GM12878 (cell line): ENCODE measurements around the gene MYCN. TPM values are rescaled to one million over a fixed set of nuclear protein-coding genes. Genes with fewer than 3 reads are reported as not detected.

Experiments
- ATAC-seq: fragments of 200-7000 bp; cut with Tn5 transposase; 3 replicates; pipeline ENCODE4 v1.9.1; 2020; ENCODE audit warnings: mild to moderate bottlenecking, moderate library complexity
- BruUV-seq: library from RNA; stranded (reverse); fragments of 400-500 nt; replicated peaks from 2 replicates; lab custom pipeline; 2021; lab: Mats Ljungman, UMichigan
- CTCF ChIA-PET: fragments of 300-600 bp; sonication (Branson Sonifier 250); formaldehyde crosslinking; extraction: SDS; loops from one replicate; lab custom pipeline; 2021; ENCODE audit warnings: inconsistent platforms; lab: Yijun Ruan, JAX
- POLR2A ChIA-PET: fragments of 350-600 bp; formaldehyde crosslinking; extraction: SDS; loops from one replicate; lab custom pipeline; 2021; ENCODE audit warnings: inconsistent platforms; lab: Charles Lee
- RAD21 ChIA-PET: fragments of 300-600 bp; sonication (Branson Sonifier 250); formaldehyde crosslinking; loops from one replicate; lab custom pipeline; 2023; ENCODE audit warnings: antibody characterized with exemption; ENCODE audit not compliant: unreplicated experiment; lab: Charles Lee
- SMC1A ChIA-PET: fragments of 300-600 bp; sonication (Branson Sonifier 250); formaldehyde crosslinking; loops from one replicate; lab custom pipeline; 2023; ENCODE audit not compliant: unreplicated experiment, uncharacterized antibody; lab: Charles Lee
- DNase-seq: peaks from one replicate; pipeline ENCODE4 v3.0.0-alpha.2; 2011; ENCODE audit warnings: low read depth, low spot score
- FAIRE-seq: peaks from 3 replicates; lab custom pipeline; 2011; peaks lifted over from hg19 to GRCh38; lab: Jason Lieb, UNC
- H2AFZ ChIP-seq: 2 replicates; pipeline ENCODE4 v1.6.0; 2011; ENCODE audit warnings: low read depth, low read length, control low read depth; ENCODE audit not compliant: control insufficient read depth
- H3K27ac ChIP-seq: 2 replicates; pipeline ENCODE4 v1.5.1; 2011; ENCODE audit warnings: control low read depth; ENCODE audit not compliant: control insufficient read depth, insufficient read depth
- H3K27me3 ChIP-seq, 2 experiments: replicated peaks in 1 of 2; 2 replicates each; pipeline versions ENCODE4 v1.6.0 to v1.6.1; 2011; ENCODE audit warnings: low read length in 1 of 2; ENCODE audit not compliant: control insufficient read depth in 2 of 2, insufficient read depth in 2 of 2
- H3K36me3 ChIP-seq, 2 experiments: 2 replicates each; pipeline ENCODE4 v1.5.1; 2011; ENCODE audit warnings: low read length in 1 of 2; ENCODE audit not compliant: control insufficient read depth in 2 of 2, insufficient read depth in 2 of 2
- H3K4me1 ChIP-seq: 2 replicates; pipeline ENCODE4 v1.6.1; 2011; ENCODE audit warnings: mild to moderate bottlenecking, low read length, moderate library complexity, mixed read lengths; ENCODE audit not compliant: control insufficient read depth, insufficient read depth
- H3K4me2 ChIP-seq: 2 replicates; pipeline ENCODE4 v1.6.0; 2011; ENCODE audit warnings: control low read depth; ENCODE audit not compliant: control insufficient read depth, insufficient read depth
- H3K4me3 ChIP-seq: fragments of 200-600 bp; sonication (generic); 2 replicates; pipeline ENCODE4 v1.5.1; 2016
- H3K79me2 ChIP-seq: 2 replicates; pipeline ENCODE4 v1.6.0; 2011; ENCODE audit warnings: low read length; ENCODE audit not compliant: control insufficient read depth, insufficient read depth
- H3K9ac ChIP-seq: 2 replicates; pipeline ENCODE4 v1.8.0; 2011; ENCODE audit warnings: low read length, control low read depth, mixed read lengths; ENCODE audit not compliant: control insufficient read depth, insufficient read depth
- H3K9me3 ChIP-seq: replicated peaks from 3 replicates; pipeline ENCODE4 v1.5.1; 2011; ENCODE audit warnings: mild to moderate bottlenecking, low read length; ENCODE audit not compliant: control insufficient read depth, insufficient read depth
- H4K20me1 ChIP-seq: 2 replicates; pipeline ENCODE4 v1.6.0; 2011; ENCODE audit not compliant: control insufficient read depth, insufficient read depth
- MTA3 ChIP-seq: IDR thresholded peaks from 2 replicates; pipeline ENCODE4 v1.6.1; 2012; ENCODE audit warnings: low read length, inconsistent platforms, borderline replicate concordance
- MXI1 ChIP-seq: fragments of 150-350 bp; IDR thresholded peaks from 2 replicates; pipeline ENCODE4 v1.6.1; 2011; ENCODE audit warnings: low read depth, mild to moderate bottlenecking, inconsistent platforms, low read length, improper control_type of control experiment
- NFIC ChIP-seq: IDR thresholded peaks from 2 replicates; pipeline ENCODE4 v1.6.1; 2012; ENCODE audit warnings: low read depth, mild to moderate bottlenecking, inconsistent platforms, low read length, moderate library complexity
- NRF1 ChIP-seq: conservative IDR thresholded peaks from 2 replicates; pipeline ENCODE4 v1.6.1; 2011; ENCODE audit warnings: mild to moderate bottlenecking, low read depth, low read length, improper control_type of control experiment
- WGBS: methylation state at CpG from one replicate; pipeline ENCODE4 v1.1.6; 2016; ENCODE audit warnings: low lambda C conversion rate; ENCODE audit not compliant: insufficient replicate concordance, insufficient coverage; ENCODE audit errors: missing lambda C conversion rate; 5-methylcytosine and 5-hydroxymethylcytosine counted together
- in situ Hi-C: fragments of 300-500 bp; cut with MboI; formaldehyde crosslinking; loops from 9 replicates; pipeline ENCODE4 v1.14.3; 2018; ENCODE audit warnings: mixed read lengths
- intact Hi-C: fragments of 100-400 bp; cut with micrococcal nuclease; formaldehyde crosslinking; loops from one replicate; pipeline ENCODE4 v1.14.2; 2022; ENCODE audit not compliant: unreplicated experiment
- polyA plus RNA-seq, 11 experiments: library from polyadenylated mRNA; depleted of rRNA in 4 of 11; unstranded in 6 of 11; stranded (reverse) in 5 of 11; fragments of >200 nt; fragmentation: Nextera tagmentation in 4 of 11; fragmentation: Illumina TruSeq in 1 of 11; extraction: Ambion mirVana in 4 of 11; extraction: Trizol in 1 of 11; gene quantifications; 1 replicate in 1 of 11; 2 replicates in 10 of 11; pipeline versions ENCODE4 v1.2.1 to v1.2.3, GENCODE V29; 2011 to 2016; ENCODE audit warnings: inconsistent platforms in 2 of 11, missing spikeins in 2 of 11, low read depth in 1 of 11
- total RNA-seq, 4 experiments: library from RNA; depleted of rRNA in 3 of 4; stranded (reverse); fragments of >200 nt in 3 of 4; fragmentation: Illumina TruSeq in 1 of 4; extraction: Trizol in 1 of 4; gene quantifications; 2 replicates each; pipeline versions ENCODE4 v1.2.1 to v1.2.3, GENCODE V29; 2013 to 2021
- TF ChIP-seq, protein P1 (sequence below): fragments of 450-650 bp; formaldehyde crosslinking; IDR thresholded peaks from 2 replicates; pipeline ENCODE4 v1.4.0; 2022; ENCODE audit warnings: mild to moderate bottlenecking, moderate library complexity

Gene MYCN
- total and polyA plus RNA-seq, 10 of the 15 experiments (the other 5 are each of a cell fraction or from before 2014, with no cell fraction given): not detected

DNA sequence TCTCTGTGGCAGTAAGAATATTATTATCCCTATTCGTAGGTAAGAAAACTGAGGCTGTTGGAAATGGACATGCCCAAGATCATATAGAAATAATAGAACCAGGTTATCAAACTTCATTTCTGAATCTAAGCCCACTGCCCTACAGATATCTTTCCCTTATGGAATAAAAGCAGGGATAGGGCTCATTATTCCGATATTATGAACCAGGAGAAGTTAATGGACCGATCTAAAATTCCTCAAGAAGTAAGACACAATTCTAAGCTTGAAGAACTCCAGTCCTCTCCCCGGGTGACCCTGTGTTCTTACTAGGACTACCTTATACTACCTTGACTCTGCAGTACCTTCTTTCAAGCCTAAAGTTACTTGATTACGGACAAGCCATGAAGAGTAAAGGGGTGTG is 8.4 kb upstream of the MYCN start (continued):
- TF ChIP-seq, protein P1, sequence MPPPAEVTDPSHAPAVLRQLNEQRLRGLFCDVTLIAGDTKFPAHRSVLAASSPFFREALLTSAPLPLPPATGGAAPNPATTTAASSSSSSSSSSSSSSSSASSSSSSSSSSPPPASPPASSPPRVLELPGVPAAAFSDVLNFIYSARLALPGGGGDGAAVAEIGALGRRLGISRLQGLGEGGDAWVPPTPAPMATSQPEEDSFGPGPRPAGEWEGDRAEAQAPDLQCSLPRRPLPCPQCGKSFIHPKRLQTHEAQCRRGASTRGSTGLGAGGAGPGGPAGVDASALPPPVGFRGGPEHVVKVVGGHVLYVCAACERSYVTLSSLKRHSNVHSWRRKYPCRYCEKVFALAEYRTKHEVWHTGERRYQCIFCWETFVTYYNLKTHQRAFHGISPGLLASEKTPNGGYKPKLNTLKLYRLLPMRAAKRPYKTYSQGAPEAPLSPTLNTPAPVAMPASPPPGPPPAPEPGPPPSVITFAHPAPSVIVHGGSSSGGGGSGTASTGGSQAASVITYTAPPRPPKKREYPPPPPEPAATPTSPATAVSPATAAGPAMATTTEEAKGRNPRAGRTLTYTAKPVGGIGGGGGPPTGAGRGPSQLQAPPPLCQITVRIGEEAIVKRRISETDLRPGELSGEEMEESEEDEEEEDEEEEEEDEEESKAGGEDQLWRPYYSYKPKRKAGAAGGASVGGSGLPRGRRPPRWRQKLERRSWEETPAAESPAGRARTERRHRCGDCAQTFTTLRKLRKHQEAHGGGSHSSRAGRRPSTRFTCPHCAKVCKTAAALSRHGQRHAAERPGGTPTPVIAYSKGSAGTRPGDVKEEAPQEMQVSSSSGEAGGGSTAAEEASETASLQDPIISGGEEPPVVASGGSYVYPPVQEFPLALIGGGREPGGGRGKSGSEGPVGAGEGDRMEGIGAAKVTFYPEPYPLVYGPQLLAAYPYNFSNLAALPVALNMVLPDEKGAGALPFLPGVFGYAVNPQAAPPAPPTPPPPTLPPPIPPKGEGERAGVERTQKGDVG (CRISPR knock-in tag): no peak
- TF ChIP-seq MTA3 (no peak), NRF1 (no peak)

DNA sequence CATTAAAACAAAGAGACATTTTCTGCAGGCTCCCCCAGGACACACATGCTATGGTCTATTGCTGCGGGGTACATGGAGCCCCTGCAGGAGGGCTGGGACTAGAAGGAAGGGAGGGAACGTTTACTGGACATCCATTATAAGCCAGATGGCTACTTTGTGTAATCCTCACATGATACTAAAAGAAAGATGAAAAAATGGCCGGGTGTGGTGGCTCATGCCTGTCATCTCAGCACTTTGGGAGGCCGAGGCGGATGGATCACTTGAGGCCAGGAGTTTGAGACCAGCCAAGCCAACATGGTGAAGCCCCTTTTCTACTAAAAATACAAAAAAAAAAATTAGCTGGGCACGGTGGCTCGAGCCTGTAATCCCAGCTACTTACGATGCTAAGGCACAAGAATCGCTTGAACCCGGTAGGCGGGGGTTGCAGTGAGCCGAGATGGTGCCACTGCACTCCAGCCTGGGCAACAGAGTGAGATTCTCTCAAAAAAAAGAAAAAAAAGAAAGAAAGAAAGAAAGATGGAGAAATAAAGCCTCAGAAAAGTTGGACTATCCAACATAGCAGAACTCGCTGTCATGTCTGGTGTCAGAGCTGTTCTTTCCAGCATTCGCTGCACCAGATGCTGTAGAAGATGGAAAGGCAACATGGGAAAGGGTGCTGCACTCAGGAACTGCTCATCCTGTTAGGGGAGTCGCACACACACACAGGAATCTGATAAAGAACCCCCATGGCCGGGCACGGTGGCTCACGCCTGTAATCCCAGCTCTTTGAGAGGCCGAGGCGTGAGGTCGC is 7.8 kb upstream of the MYCN start:
- TF ChIP-seq MXI1: no peak
- no peak for TF ChIP-seq NFIC
- TF ChIP-seq, all 136 proteins: peak for 0
- FAIRE-seq: no peak
- Histone ChIP-seq H3K4me3 (no peak overlapping the region), H3K27me3 (peaks cover 0 to 1% of the 10 kb centered on the region in 2 experiments; a peak in 1 of 4 replicates), H3K4me2 (no peak overlapping the region), H3K4me1 (no peaks in the 10 kb centered on the region), H3K9ac (no peak overlapping the region), H3K79me2 (no peaks in the 10 kb centered on the region), H3K36me3 (no peaks in the 10 kb centered on the region), H4K20me1 (no peaks in the 10 kb centered on the region), H2AFZ (no peak overlapping the region), H3K9me3 (no peaks in the 10 kb centered on the region), H3K27ac (no peak overlapping the region)
- ChIA-PET RAD21 (no interaction called here), CTCF (no interaction called here), POLR2A (no interaction called here), SMC1A (no interaction called here)
- no peak for DNase-seq
- intact Hi-C loops (no loop called here), in situ Hi-C loops (loop anchor here (25.0 kb wide), 1 partner anchor 830 kb away; no protein-coding TSS in a partner anchor)
- no TSS peak for BruUV-seq
- ATAC-seq: no peak
- 50% methylated on average over 21 of the region's 21 CpGs for WGBS
